HepG2 (cell line): ENCODE data around the gene EEF1AKMT4. TPM values are rescaled to one million over a fixed set of nuclear protein-coding genes. Genes with fewer than 3 reads are reported as not detected.

Experiments
- AHDC1 ChIP-seq: sonication (generic); formaldehyde crosslinking; IDR thresholded peaks from 2 replicates; pipeline ENCODE4 v1.5.1; 2020; ENCODE audit warnings: mild to moderate bottlenecking, missing genetic modification reagents, borderline replicate concordance
- BCL3 ChIP-seq: sonication (generic); formaldehyde crosslinking; IDR thresholded peaks from 2 replicates; pipeline ENCODE4 v1.5.1; 2020; ENCODE audit warnings: mild to moderate bottlenecking, missing genetic modification reagents, moderate library complexity
- CERS6 ChIP-seq: sonication (generic); formaldehyde crosslinking; IDR thresholded peaks from 2 replicates; pipeline ENCODE4 v1.5.0; 2020; ENCODE audit warnings: missing genetic modification reagents
- DMAP1 ChIP-seq: IDR thresholded peaks from 2 replicates; pipeline ENCODE4 v1.6.1; 2016
- E2F5 ChIP-seq: sonication (generic); formaldehyde crosslinking; conservative IDR thresholded peaks from 2 replicates; pipeline ENCODE4 v1.4.0; 2020; ENCODE audit warnings: missing genetic modification reagents
- FOXJ3 ChIP-seq: sonication (generic); formaldehyde crosslinking; IDR thresholded peaks from 2 replicates; pipeline ENCODE4 v1.4.0; 2020; ENCODE audit warnings: missing genetic modification reagents, mild to moderate bottlenecking, borderline replicate concordance
- KLF9 ChIP-seq: IDR thresholded peaks from 2 replicates; pipeline ENCODE4 v1.6.1; 2016; ENCODE audit warnings: low read depth
- PAF1 ChIP-seq: IDR thresholded peaks from 2 replicates; pipeline ENCODE4 v1.6.1; 2016; ENCODE audit warnings: missing genetic modification reagents, missing compliant biosample characterization
- RORA ChIP-seq: sonication (generic); formaldehyde crosslinking; IDR thresholded peaks from 2 replicates; pipeline ENCODE4 v1.5.0; 2020; ENCODE audit warnings: mild to moderate bottlenecking, missing genetic modification reagents, moderate library complexity
- RXRB ChIP-seq: IDR thresholded peaks from 2 replicates; pipeline ENCODE4 v1.6.1; 2016; ENCODE audit warnings: borderline replicate concordance, missing genetic modification reagents, missing compliant biosample characterization
- SOX5 ChIP-seq: IDR thresholded peaks from 2 replicates; pipeline ENCODE4 v1.6.1; 2016; ENCODE audit warnings: borderline replicate concordance
- SRSF4 ChIP-seq: fragments of 200-400 bp; formaldehyde crosslinking; IDR thresholded peaks from one replicate; pipeline ENCODE4 v1.6.1; 2018; ENCODE audit warnings: mild to moderate bottlenecking, low read depth, low read length, moderate library complexity; ENCODE audit not compliant: poor library complexity, severe bottlenecking
- TFAP4 ChIP-seq: sonication (generic); IDR thresholded peaks from 2 replicates; pipeline ENCODE4 v1.6.1; 2016; ENCODE audit warnings: low read depth, borderline replicate concordance
- ZNF160 ChIP-seq: sonication (generic); formaldehyde crosslinking; IDR thresholded peaks from 2 replicates; pipeline ENCODE4 v1.8.0; 2022; ENCODE audit warnings: mild to moderate bottlenecking, inconsistent platforms, missing genetic modification reagents
- ZNF232 ChIP-seq: sonication (generic); formaldehyde crosslinking; IDR thresholded peaks from 2 replicates; pipeline ENCODE4 v1.4.0; 2020; ENCODE audit warnings: missing genetic modification reagents, borderline replicate concordance
- ZNF274 ChIP-seq: sonication (generic); formaldehyde crosslinking; IDR thresholded peaks from 2 replicates; pipeline ENCODE4 v1.5.1; 2020; ENCODE audit warnings: mild to moderate bottlenecking, missing genetic modification reagents
- ZNF430 ChIP-seq: sonication (generic); formaldehyde crosslinking; IDR thresholded peaks from 2 replicates; pipeline ENCODE4 v1.9.0; 2021; ENCODE audit warnings: mild to moderate bottlenecking, missing genetic modification reagents
- ZNF644 ChIP-seq: IDR thresholded peaks from 2 replicates; pipeline ENCODE4 v1.6.1; 2016; ENCODE audit warnings: low read depth
- polyA plus RNA-seq, 8 experiments: library from polyadenylated mRNA; depleted of rRNA in 3 of 8; stranded (reverse) in 7 of 8; unstranded in 1 of 8; fragments of >200 nt; fragmentation: Illumina TruSeq in 4 of 8; extraction: Trizol in 4 of 8; gene quantifications; 2 replicates each; pipeline versions ENCODE4 v1.2.1 to v1.2.3, GENCODE V29; 2011 to 2016; ENCODE audit warnings: low read depth in 4 of 8, missing spikeins in 1 of 8, mixed read lengths in 1 of 8; ENCODE audit not compliant: insufficient read depth in 1 of 8
- total RNA-seq, 5 experiments: library from RNA; depleted of rRNA; stranded (reverse); fragments of >200 nt; fragmentation: Illumina TruSeq; extraction: Trizol; gene quantifications; 2 replicates each; pipeline ENCODE4 v1.2.3, GENCODE V29; 2016; ENCODE audit warnings: low read depth in 1 of 5

The EEF1AKMT4 gene
- total and polyA plus RNA-seq, 2 of the 13 experiments (the other 11 are each of a cell fraction or from before 2014, with no cell fraction given), result 13.1 to 15.8 TPM

GRCh38 chr3:184241447-184242296 is 7.8 kb upstream of the EEF1AKMT4 start (continued):
- TF ChIP-seq BCL3 (peak; percentile 82; the same call in 1 of the 2 replicates), CERS6 (CRISPR knock-in tag) (no peak), ZNF160 (CRISPR knock-in tag) (peak; percentile 53; the same call in 1 of the 2 replicates), PAF1 (CRISPR knock-in tag) (peak; percentile 76; the same call in 1 of the 2 replicates), ZNF644 (CRISPR knock-in tag) (no peak), FOXJ3 (peak; percentile 81; the same call in 1 of the 2 replicates), KLF9 (0 out of 2 replicates have a peak, but pooled peaks have one; percentile 50), SOX5 (CRISPR knock-in tag) (peak; percentile 80), DMAP1 (CRISPR knock-in tag) (peak; percentile 45; the same call in 1 of the 2 replicates), SRSF4 (no peak), ZNF274 (CRISPR knock-in tag) (peak; percentile 75; the same call in 1 of the 2 replicates), RXRB (peak; percentile 96), E2F5 (CRISPR knock-in tag) (no peak), ZNF232 (CRISPR knock-in tag) (peak; percentile 77; the same call in 1 of the 2 replicates), TFAP4 (peak; percentile 74; the same call in 1 of the 2 replicates), AHDC1 (CRISPR knock-in tag) (peak; percentile 70), RORA (CRISPR knock-in tag) (no peak), ZNF430 (CRISPR knock-in tag) (peak; percentile 92)
